GM19468 (cell line): ENCODE results near the gene GXYLT2.
"Not testable (repeated sequence)": the region's sequence is repeated elsewhere in the genome, so short reads cannot be mapped to it uniquely, and the experiment has no call there.

Source experiments
- ATAC-seq: cut with Tn5 transposase; IDR thresholded peaks from one replicate; pipeline ENCODE4 v1.9.1; 2021; ENCODE audit warnings: mild to moderate bottlenecking, moderate library complexity, moderate number of reproducible peaks; ENCODE audit not compliant: unreplicated experiment; ENCODE audit errors: extremely low read depth

Gene GXYLT2

GRCh38 chr3:72928781-72929735 is 41.2 kb downstream of the GXYLT2 start:
- ATAC-seq: not testable (repeated sequence)

GRCh38 chr3:72930754-72931153 is 42.9 kb downstream of the GXYLT2 start:
- ATAC-seq: no peak

GRCh38 chr3:72932416-72932815 is 44.6 kb downstream of the GXYLT2 start:
- ATAC-seq: no peak

- ATAC-seq: peak; percentile 72
Measured at GRCh38 chr3:72938471-72939265, 50.8 kb downstream of the GXYLT2 start.

- no peak for ATAC-seq
Measured at GRCh38 chr3:72941245-72941644, 53.4 kb downstream of the GXYLT2 start.

- no peak for ATAC-seq
Measured at GRCh38 chr3:72942427-72942826, 54.6 kb downstream of the GXYLT2 start.

- no peak for ATAC-seq
Measured at GRCh38 chr3:72944696-72945095, 56.9 kb downstream of the GXYLT2 start.

- ATAC-seq: no peak
Measured at GRCh38 chr3:72947715-72948490, 60.1 kb downstream of the GXYLT2 start.

GRCh38 chr3:72949016-72949415 is 61.2 kb downstream of the GXYLT2 start:
- ATAC-seq: no peak

GRCh38 chr3:72950372-72950771 is 62.5 kb downstream of the GXYLT2 start:
- no peak for ATAC-seq

- ATAC-seq: no peak
Measured at GRCh38 chr3:72950801-72951200, 63.0 kb downstream of the GXYLT2 start.

- ATAC-seq: no peak
Measured at GRCh38 chr3:72951259-72951722, 63.4 kb downstream of the GXYLT2 start.

- no peak for ATAC-seq
Measured at GRCh38 chr3:72953325-72953956, 65.6 kb downstream of the GXYLT2 start.

- no peak for ATAC-seq
Measured at GRCh38 chr3:72957297-72957696, 69.5 kb downstream of the GXYLT2 start.

GRCh38 chr3:72959336-72959735 is 71.5 kb downstream of the GXYLT2 start:
- ATAC-seq: no peak

- no peak for ATAC-seq
Measured at GRCh38 chr3:72960812-72961518, 73.1 kb downstream of the GXYLT2 start.

GRCh38 chr3:72961752-72962151 is 73.9 kb downstream of the GXYLT2 start:
- ATAC-seq: no peak

- no peak for ATAC-seq
Measured at GRCh38 chr3:72962317-72962716, 74.5 kb downstream of the GXYLT2 start.

GRCh38 chr3:72964633-72965032 is 76.8 kb downstream of the GXYLT2 start:
- no peak for ATAC-seq
